Natural killer cell treated with Interleukin-12 subunit alpha and Interleukin-12 subunit beta and Interleukin-15 and Interleukin-18, amount 100 ng/mL, for 72 hours (primary cell): Measurements from ENCODE around the gene TFB2M. TPM values are rescaled to one million over a fixed set of nuclear protein-coding genes. Genes with fewer than 3 reads are reported as not detected.

Experiments
- ATAC-seq, 2 donors: fragments of 150-1000 bp; cut with Tn5 transposase in 1 of 2; sonication (Bioruptor Pico), chemical (Tn5 transposase) in 1 of 2; 2 replicates each; pipeline ENCODE4 v1.10.0; 2021
- DNase-seq: peaks from one replicate; pipeline ENCODE4 v3.0.0; 2022; ENCODE audit warnings: low spot score
- H3K27ac Mint-ChIP-seq, 2 donors: 1 replicate in 1 of 2; 2 replicates in 1 of 2; pipeline ENCODE4 v1.8.0; 2022; ENCODE audit warnings: mixed read lengths in 2 of 2, mild to moderate bottlenecking in 1 of 2, moderate library complexity in 1 of 2
- H3K27me3 Mint-ChIP-seq, 2 donors: 1 replicate in 1 of 2; 2 replicates in 1 of 2; pipeline ENCODE4 v1.8.0; 2022; ENCODE audit warnings: mixed read lengths in 2 of 2
- H3K36me3 Mint-ChIP-seq: one replicate; pipeline ENCODE4 v1.8.0; 2022; ENCODE audit warnings: mixed read lengths
- H3K4me1 Mint-ChIP-seq, 2 donors: 1 replicate in 1 of 2; 2 replicates in 1 of 2; pipeline ENCODE4 v1.8.0; 2022; ENCODE audit warnings: low read depth in 2 of 2, mixed read lengths in 2 of 2, mild to moderate bottlenecking in 1 of 2
- H3K4me3 Mint-ChIP-seq: one replicate; pipeline ENCODE4 v1.8.0; 2022; ENCODE audit warnings: mixed read lengths
- H3K9me3 Mint-ChIP-seq: 2 replicates; pipeline ENCODE4 v1.8.0; 2022; ENCODE audit warnings: mixed read lengths
- total RNA-seq, 2 donors: library from RNA; stranded (reverse); gene quantifications; one replicate each; pipeline ENCODE4 v1.2.3, GENCODE V29; 2022

TFB2M gene
- total RNA-seq, 2 donors from 2014 or later = 15.7 to 20.3 TPM

DNA sequence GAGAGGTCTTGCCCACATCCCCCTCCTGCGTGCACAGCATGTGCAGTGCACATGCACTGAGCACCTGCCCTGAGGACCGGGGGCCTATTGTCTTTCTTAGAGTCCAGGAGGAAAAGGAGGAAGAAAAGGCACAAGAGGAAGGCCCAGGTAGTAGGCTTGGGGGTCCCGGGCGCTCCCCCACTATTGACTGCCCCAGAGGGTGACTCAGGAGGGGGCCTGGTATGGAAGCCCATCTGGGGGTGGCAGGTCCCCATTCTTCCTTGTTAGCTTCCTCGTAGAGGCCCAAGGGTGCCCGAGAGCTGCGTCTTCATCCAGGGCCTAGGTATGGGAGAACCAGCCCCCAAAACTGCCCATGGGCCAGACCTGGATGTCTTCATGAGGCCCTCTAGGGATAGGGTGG lies 54.9 kb downstream of the TFB2M start:
- Mint-ChIP-seq H3K4me3 (no peak overlapping the region), H3K9me3 (no peaks in the 10 kb centered on the region), H3K36me3 (peaks cover 8% of the 10 kb centered on the region)

GRCh38 chr1:246510147-246511030 lies 55.7 kb downstream of the TFB2M start:
- Mint-ChIP-seq H3K27me3 (no peaks in the 10 kb centered on the region), H3K27ac (no peak overlapping the region), H3K9me3 (no peaks in the 10 kb centered on the region), H3K4me3 (no peak overlapping the region), H3K36me3 (peaks cover 4% of the 10 kb centered on the region), H3K4me1 (peaks cover 20 to 24% of the 10 kb centered on the region in 2 donors)
- DNase-seq (no peak), ATAC-seq (no peak)

More for the DNA sequence above, 54.9 kb downstream of the TFB2M start:
- no peak for ATAC-seq
- no peak for DNase-seq
- H3K27me3 Mint-ChIP-seq = no peaks in the 10 kb centered on the region
- peaks cover 12 to 16% of the 10 kb centered on the region in 2 donors for H3K4me1 Mint-ChIP-seq
- no peak overlapping the region for H3K27ac Mint-ChIP-seq

DNA sequence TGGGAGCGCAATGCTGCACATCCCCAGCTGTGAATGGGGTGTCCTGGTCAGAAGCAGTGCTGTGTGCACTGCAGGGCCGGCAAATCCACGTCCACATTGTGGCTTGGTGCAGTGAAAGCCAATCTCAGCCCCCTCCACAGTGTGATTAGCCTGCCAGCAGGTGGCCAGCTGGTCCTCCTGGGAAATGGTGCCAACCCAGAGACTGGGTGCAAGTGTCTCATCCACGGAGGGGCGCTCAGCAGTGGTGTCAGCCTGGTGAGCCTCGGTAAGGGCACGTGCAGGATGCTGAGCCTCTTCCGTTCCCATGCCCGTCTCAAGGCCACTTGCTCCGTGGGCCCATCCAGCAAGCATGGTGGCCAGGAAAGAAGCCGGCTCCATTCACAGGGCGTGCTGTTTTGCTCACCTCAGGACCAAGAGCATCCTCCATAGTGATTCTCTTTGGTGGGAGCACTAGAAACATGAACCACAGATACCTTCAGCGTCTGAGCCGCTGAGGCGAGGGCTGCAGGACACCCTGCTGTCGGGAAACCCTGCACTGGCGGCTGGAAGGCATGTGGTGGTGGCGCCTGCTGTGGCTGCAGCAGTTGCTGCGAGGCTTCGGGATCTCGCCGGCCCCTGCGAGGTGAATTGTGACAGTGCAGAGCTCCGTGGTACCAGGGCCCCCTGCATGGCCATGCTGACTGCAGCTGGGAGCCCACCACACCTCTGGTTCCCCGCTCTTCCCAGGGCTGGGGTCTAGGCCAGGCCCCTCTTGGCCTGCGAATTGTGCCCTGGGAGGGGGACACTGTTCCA lies 57.0 kb downstream of the TFB2M start:
- no peak for ATAC-seq
- Mint-ChIP-seq H3K4me3 (no peak overlapping the region), H3K36me3 (no peaks in the 10 kb centered on the region), H3K4me1 (peaks cover 22 to 26% of the 10 kb centered on the region in 2 donors), H3K9me3 (no peaks in the 10 kb centered on the region), H3K27me3 (no peaks in the 10 kb centered on the region), H3K27ac (no peak overlapping the region)
- DNase-seq = no peak

GRCh38 chr1:246506674-246507481 lies 59.2 kb downstream of the TFB2M start, which contains the start of gene SMYD3:
Gene SMYD3 (minus strand): TSS chr1:246507279.
- Mint-ChIP-seq H3K9me3 (no peaks in the 10 kb centered on the region), H3K4me3 (peak within 1 kb of the TSS; percentile 91), H3K27ac (peak within 1 kb of the TSS; percentile 82 to 88), H3K36me3 (no peaks in the 10 kb centered on the region), H3K27me3 (no peaks in the 10 kb centered on the region), H3K4me1 (peaks cover 28 to 35% of the 10 kb centered on the region in 2 donors)
- ATAC-seq = peak; percentile 94 to 96
- peak; percentile 88 for DNase-seq

- ATAC-seq (peak in 1 of 2 donors; percentile 3), DNase-seq (no peak)
- H3K27me3 Mint-ChIP-seq = no peaks in the 10 kb centered on the region
- peaks cover 4% of the 10 kb centered on the region for H3K36me3 Mint-ChIP-seq
- H3K9me3 Mint-ChIP-seq = no peaks in the 10 kb centered on the region
- peak overlapping the region; percentile 49 to 64 for H3K27ac Mint-ChIP-seq
- H3K4me3 Mint-ChIP-seq = peak overlapping the region; percentile 91
- H3K4me1 Mint-ChIP-seq = peaks cover 28 to 40% of the 10 kb centered on the region in 2 donors
Observed at GRCh38 chr1:246506367-246506673, 59.7 kb downstream of the TFB2M start.

- H3K27ac Mint-ChIP-seq = no peak overlapping the region
- H3K4me3 Mint-ChIP-seq = no peak overlapping the region
- H3K36me3 Mint-ChIP-seq = peaks cover 4% of the 10 kb centered on the region
Observed at GRCh38 chr1:246503341-246503740, 62.7 kb downstream of the TFB2M start.

DNA sequence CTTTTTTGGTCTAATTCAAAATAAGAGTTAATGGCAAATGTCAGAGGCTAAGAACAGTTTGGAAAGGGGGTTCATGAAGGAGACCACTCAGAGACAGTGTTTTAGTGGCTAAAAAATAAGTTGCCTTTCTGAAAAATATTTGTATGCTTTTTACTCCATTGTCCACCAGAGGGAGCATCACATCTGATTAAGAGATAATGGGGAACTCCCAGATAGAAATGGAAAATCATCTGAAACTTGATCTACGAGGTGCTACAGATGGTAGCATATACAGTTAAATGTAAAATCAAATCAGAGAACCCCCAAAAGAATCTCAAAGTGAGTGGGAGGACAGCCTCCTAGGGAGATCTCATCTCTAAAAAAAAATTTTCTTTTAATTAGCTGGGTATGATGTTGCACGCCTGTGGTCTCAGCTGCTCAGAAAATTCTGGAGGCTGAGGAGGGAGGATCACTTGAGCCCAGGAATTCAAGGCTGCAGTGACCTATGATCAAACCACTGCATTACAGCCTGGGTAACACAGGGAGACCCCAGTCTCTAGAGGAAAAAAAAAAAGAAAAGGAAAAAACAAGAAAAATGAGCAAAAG lies 68.6 kb downstream of the TFB2M start:
- Mint-ChIP-seq H3K9me3 (no peaks in the 10 kb centered on the region), H3K4me3 (no peak overlapping the region), H3K27me3 (no peaks in the 10 kb centered on the region), H3K4me1 (peaks cover 7 to 8% of the 10 kb centered on the region in 2 donors), H3K27ac (peak overlapping the region in 1 of 2 donors; percentile 34), H3K36me3 (peaks cover 4% of the 10 kb centered on the region)
- DNase-seq (no peak), ATAC-seq (peak in 1 of 2 donors; percentile 54)

More at GRCh38 chr1:246503341-246503740, 62.7 kb downstream of the TFB2M start:
- ATAC-seq = no peak
- Mint-ChIP-seq H3K4me1 (peaks cover 28 to 42% of the 10 kb centered on the region in 2 donors), H3K27me3 (no peaks in the 10 kb centered on the region), H3K9me3 (no peaks in the 10 kb centered on the region)
- DNase-seq = no peak

DNA sequence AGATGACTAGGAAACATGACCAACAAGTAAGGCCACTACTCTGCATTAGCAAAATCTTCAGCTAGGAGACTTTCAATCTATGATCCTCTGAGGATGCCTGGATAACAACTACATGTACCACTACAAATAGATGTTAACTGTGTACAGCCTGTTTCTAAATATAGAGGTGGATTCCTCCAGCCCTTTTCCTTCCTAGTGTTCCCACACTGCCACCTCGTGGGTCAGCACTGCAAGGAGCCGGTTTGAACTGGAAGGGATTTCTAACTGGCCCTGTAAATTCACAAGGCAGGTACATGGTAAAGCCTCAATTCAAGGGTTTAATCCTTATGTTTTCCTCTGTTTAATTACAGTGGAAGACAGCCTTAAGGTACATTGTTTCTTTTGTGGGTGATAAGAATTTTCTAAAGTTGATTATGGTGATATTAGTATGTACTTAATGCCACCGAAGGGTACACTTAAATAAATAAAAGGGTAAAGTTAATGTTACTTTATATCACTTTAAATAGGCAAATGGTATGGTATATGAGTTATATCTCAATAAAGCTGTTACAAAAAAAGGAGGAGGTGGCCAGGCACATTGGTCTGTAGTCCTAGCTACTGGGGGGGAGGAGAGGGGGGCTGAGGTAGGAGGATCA lies 73.3 kb downstream of the TFB2M start:
- Mint-ChIP-seq H3K36me3 (no peaks in the 10 kb centered on the region), H3K27me3 (no peaks in the 10 kb centered on the region), H3K27ac (no peak overlapping the region), H3K9me3 (no peaks in the 10 kb centered on the region), H3K4me3 (no peak overlapping the region), H3K4me1 (peaks cover 4 to 12% of the 10 kb centered on the region in 2 donors)
- no peak for ATAC-seq
- no peak for DNase-seq

GRCh38 chr1:246491551-246492053 lies 74.5 kb downstream of the TFB2M start:
- no peak overlapping the region for H3K27ac Mint-ChIP-seq
- no peaks in the 10 kb centered on the region for H3K27me3 Mint-ChIP-seq
- H3K9me3 Mint-ChIP-seq = no peaks in the 10 kb centered on the region
- ATAC-seq (no peak), DNase-seq (no peak)
- no peak overlapping the region for H3K4me3 Mint-ChIP-seq
- peaks cover 4 to 9% of the 10 kb centered on the region in 2 donors for H3K4me1 Mint-ChIP-seq
- no peaks in the 10 kb centered on the region for H3K36me3 Mint-ChIP-seq

Other genes with a start within 250 kb of the TFB2M start
- gene SMYD3, start 59.0 kb downstream of the TFB2M start, total RNA-seq = 10 to 100 TPM; 26.9 to 55.4 TPM
- 10 to 100 TPM; 31.0 to 37.6 TPM for gene CNST, start 195 bp upstream of the TFB2M start, total RNA-seq
- gene SCCPDH, start 158.1 kb upstream of the TFB2M start, total RNA-seq = 10 to 100 TPM; 12.3 to 18.2 TPM